Esophagus squamous epithelium (tissue), 4 donors: ENCODE measurements around the gene FIS1.

Source experiments
- CTCF ChIP-seq, 6 experiments: fragments of 450-650 bp in 4 of 6; fragments of 200-600 bp in 2 of 6; sonication (generic) in 2 of 6; IDR thresholded peaks; one replicate each; pipeline ENCODE4 v1.5.1; 2016 to 2019; ENCODE audit warnings: antibody characterized with exemption in 6 of 6, mild to moderate bottlenecking in 4 of 6, moderate library complexity in 4 of 6
- POLR2A ChIP-seq, 4 donors: fragments of 450-650 bp; IDR thresholded peaks; one replicate each; pipeline ENCODE4 v1.6.1; 2017; ENCODE audit warnings: antibody characterized with exemption in 4 of 4, mild to moderate bottlenecking in 4 of 4, moderate library complexity in 3 of 4

GRCh38 chr7:101208794-101209193, 36.1 kb downstream of the FIS1 start:
- TF ChIP-seq CTCF (IDR thresholded peaks at IDR 0.05) (no peak), POLR2A (IDR thresholded peaks at IDR 0.05) (no peak)
